ENCODE results near the gene SPON2.

Gene SPON2

GRCh38 chr4:1193206-1194009 lies 21.0 kb upstream of the SPON2 start:
- DNase-seq = no peak

DNA sequence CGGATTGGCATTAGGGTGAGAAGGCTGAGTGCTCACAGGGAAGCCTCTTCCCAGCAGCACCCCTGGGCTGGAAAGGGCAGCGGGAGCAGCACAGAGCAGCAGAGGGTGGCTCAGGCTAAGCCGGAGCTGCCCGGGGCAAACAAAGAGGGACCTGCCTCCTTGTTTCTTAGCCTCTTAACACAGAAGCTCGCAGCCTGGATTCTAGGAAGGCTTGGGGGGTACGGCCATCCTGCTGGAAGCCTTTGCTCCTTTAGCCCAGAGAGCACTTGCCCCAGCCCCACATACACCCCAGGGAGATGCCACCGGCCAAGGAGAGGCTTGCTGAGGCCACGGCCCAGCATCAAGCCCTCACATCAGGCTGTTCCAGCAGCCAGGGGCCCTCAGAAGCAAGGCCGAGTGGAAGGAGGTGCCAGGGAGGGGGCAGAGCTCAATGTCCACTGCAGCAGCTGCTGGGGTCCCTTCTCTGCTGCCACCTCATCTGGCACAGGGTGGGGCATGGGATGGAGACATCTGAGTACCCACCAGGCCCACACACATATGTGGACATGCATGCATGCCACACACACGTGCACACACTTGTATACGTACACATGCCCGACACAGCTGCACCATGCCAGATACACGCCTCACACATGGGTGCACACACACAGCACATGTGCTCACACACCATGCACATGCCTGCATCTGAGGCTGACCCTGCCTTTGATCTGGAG lies 20.3 kb upstream of the SPON2 start:
- no peak for DNase-seq

DNA sequence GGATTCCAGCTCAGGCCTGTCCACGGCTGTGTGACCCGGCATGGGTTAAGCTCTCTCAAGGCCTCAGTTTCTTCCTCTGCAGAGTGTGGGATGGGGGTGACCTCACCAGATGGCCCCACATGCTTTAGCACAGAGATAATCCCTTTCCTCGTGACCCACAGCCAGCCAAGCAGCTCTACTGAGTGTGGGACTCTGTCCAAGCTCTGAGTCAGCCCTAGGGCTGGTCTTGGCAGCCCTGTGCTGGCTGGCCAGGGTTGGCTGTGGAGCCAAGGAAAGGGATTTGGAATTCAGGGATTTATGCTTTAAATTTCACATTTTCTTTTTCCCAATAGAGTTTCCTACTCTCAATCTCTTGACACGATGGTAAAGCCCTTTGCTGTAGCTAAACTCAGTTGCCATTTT lies 19.7 kb upstream of the SPON2 start:
- no peak for DNase-seq

DNA sequence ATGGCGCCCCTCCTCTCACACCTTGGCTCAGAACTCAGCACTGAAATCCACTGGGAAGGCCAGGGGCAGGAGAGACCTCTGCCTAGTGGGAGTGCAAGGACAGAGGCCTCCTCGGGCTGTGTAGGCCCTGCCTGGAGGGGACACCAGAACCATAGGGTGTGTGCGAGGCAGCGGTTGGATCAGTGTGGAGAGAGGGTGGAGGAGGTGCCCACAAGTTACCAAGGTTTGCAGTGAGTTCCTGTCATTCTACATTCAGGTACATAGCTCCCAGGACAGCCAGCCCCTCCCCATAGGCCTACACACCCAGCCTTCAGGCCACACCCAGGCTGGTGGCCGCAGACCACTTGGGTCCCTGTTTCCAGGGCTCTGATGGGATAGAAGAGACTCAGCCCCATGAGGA lies 19.2 kb upstream of the SPON2 start:
- no peak for DNase-seq

GRCh38 chr4:1187182-1187581 lies 14.8 kb upstream of the SPON2 start:
- DNase-seq = no peak

DNA sequence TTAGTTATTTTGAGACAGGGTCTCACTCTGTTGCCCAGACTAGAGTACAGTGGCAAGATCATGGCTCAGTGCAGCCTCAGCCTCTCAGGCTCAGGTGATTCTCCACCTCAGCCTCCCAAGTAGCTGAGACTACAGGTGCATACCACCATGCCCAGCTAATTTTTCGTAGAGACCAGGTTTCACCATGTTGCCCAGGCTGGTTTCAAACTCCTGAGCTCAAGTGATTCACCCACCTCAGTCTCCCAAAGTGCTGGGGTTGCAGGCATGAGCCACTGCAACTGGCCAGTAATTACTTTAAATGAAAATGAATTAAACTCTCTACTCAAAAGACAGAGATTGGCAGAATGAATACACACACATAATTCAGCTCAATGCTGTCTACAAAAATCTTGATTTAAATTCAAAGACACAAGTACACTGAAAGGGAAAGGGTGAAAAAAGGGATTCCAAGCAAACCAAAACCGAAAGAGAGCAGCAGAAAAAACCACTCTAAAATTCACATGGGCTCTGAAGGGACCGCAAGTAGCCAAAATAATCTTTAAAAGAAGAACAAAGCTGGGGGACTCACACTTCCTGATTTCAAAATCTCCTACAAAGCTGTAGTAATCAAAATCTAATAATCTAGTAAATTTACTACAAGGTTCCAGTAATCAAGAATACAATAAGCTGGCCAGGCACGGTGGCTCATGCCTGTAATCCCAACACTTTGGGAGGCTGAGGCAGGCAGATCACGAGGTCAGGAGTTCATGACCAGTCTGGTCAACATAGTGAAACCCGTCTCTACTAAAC lies 11.8 kb upstream of the SPON2 start:
- no peak for DNase-seq

DNA sequence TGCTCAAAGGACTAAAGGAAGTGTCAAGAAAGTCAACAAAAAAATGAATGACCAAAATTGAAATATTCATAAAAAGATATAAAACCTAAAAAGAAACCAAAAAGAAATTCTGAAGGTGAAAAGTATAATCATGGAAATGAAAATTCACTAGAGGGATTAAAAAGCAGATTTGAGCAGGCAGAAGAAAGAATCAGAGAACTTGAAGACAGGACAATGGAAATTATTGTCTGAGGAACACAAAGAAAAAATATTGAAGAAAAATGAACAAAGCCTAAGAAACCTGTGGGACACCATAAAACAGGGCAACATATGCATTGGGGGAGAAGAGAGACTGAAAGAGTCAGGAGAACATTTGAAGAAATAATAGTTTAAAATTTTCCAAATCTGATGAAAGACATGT lies 9.9 kb upstream of the SPON2 start:
- DNase-seq = no peak

GRCh38 chr4:1180663-1181062 lies 8.3 kb upstream of the SPON2 start:
- DNase-seq = no peak

- no peak for DNase-seq
These were observed 7.6 kb upstream of the SPON2 start for GRCh38 chr4:1179976-1180375.

- DNase-seq = no peak
These were observed 6.7 kb upstream of the SPON2 start for GRCh38 chr4:1179089-1179441.

DNA sequence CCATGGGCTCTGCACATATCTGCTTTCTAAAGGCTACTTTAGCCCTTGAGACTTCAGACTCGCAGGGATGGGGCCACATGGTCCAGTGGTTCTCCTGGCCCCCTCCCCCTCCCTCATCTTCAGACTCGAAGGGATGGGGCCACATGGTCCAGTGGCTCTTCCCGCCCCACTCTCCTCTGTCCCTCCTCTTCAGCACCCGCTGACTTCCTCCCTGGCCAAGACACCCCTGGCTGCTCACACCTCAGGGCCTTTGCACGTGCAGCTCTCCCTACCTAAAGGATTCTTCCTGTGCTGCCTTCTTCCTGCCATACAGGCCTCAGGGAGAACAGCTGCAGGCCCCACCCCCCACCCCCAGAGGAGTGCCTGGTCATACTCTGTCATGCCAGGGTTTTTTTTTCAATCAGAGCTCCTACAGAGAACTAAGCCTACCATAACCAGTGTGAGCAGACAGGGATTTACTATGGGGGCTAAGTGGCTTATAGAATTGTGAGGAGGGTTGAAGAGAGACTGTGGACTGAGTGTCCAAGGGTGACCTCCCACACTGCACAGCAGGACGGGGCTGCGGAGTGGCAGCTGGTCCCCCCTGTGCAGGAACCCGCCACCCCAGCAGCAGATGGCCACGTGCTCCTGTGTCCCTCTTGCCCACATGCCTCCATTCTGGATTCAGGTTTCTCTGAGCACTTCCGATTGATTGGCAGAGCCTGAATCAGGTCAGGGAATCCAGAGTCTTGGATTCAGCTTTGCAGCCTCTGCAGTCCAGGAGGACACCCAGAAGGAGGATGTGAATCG lies 6.1 kb upstream of the SPON2 start:
- DNase-seq = no peak

GRCh38 chr4:1177274-1178141 lies 5.1 kb upstream of the SPON2 start:
- DNase-seq = no peak

DNA sequence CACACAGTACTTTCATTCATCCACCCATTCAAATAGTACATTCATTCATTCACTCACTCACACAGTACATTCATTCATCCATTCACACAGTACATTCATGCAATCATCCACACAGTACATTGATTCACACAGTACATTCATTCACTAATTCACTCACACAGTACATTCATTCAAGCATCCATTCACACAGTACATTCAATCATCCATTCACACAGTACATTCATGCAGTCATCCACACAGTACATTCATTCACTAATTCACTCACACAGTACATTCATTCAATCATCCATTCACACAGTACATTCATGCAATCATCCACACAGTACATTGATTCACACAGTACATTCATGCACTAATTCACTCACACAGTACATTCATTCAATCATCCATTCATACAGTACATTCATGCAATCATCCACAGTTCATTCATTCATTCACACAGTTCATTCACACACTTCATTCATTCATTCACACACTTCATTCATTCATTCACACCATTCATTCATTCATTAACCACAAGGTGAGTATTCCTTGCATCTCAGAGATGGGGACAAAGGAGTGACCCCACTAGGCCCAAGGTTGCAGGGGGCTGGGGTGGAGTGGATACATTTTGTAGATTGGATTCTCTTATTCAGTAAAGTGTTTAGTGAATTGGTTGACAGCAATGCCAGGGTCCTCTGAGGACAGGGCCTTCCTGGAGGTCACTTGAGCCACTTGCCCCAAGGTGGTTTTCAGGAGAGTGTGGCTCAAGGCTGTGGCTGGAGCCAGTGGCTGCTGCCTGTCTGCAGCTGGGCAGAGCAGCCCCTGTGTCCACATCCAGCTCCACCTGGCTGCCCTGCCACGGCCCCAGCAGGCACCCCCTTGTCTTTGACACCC lies 4.3 kb upstream of the SPON2 start:
- DNase-seq = no peak

DNA sequence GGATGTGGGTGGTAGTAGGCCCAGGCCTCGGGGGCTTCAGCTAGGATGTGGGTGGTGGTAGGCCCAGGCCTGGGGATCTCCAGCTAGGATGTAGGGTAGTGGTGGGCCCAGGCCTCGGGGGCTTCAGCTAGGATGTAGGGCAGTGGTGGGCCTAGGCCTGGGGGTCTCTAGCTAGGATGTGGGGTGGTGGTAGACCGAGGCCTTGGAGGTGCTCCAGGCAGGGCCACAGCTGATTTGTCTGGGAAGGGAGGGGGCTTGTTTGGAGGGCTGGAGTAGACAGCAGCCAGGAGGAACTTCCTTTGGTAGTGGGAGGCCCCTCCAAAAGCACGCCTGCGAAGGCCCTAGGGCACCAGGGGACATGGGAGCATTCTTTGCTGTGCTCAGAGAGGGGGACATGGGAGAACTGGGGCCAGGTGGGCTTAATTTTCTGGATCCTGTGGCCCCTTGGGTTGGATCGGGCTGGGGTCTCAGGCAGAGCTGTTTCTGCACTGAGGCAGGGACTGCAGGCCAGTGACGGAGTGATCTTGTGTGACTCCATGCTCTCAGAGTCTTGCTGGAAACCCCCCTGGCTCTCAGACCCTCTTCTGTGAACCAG lies 3.3 kb upstream of the SPON2 start:
- no peak for DNase-seq

GRCh38 chr4:1174941-1175634 lies 2.7 kb upstream of the SPON2 start:
- no peak for DNase-seq

DNA sequence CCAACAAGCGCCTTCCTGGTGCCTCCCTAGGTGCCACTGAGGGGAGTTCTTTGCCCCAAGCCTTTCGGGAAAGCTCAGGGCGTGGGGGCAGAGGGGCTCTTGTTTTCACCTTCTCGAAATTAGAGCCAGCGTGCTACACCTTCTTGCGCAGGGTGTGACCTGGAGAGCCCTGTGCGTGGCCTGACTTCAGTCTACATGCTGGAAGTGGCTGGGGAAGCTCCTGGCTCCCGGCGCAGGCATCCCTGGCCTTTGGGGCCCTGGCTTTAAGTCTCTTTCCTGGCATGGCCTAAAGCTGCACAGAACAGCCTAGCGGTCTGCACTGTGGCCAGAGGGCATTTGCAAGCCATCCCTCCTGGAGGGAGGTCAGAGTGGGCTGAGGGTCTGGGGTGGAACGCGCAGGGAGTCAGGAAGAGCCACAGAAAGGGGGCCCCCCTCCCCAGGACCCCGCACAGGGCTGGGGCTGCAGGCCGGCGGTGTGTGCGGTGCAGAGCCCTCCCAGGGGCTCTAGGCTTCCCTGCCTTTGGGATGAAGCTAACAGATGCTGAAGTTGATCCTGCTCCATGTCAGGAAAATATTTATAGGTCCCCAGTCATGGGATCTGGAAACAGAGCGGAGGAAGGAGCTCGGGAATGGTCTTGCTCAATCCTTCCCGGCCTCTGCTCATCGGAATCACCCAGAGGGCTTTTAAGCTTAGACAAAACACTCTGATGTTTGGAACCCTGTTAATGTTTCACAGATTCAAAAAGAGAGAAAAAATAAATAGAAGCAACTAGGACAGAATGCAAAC lies 781 bp upstream of the SPON2 start:
- no peak for DNase-seq

GRCh38 chr4:1171311-1172227 lies 814 bp downstream of the SPON2 start:
- no peak for DNase-seq

DNA sequence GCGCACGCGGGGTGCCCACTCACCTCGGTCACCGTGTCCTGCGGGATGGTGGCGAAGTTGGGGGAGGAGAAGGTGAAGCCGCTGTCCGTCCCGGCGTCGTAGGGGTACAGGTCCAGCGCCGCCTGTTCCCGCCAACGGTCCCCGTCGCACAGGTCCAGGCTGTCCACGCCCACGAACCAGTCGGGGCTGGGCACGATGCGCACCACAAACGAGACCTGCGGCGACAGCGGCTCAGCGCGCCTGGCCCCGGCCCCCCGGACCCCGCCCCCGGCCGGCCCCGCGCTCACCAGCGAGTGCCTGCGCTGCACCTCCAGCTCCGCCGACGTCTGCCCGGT lies 1.4 kb downstream of the SPON2 start:
- no peak for DNase-seq
